Mononuclear cell (primary cell): ENCODE measurements around the gene RAP1B. TPM values are rescaled to one million over a fixed set of nuclear protein-coding genes. Genes with fewer than 3 reads are reported as not detected.
"Not testable (repeated sequence)": the region's sequence is repeated elsewhere in the genome, so short reads cannot be mapped to it uniquely, and the experiment has no call there.

ENCODE experiments used
- H3K27me3 ChIP-seq: 2 replicates; pipeline ENCODE4 v1.6.0; 2011; ENCODE audit warnings: low read length, control low read depth; ENCODE audit not compliant: insufficient read depth
- H3K4me1 ChIP-seq: 2 replicates; pipeline ENCODE4 v1.5.1; 2011; ENCODE audit warnings: mild to moderate bottlenecking, low read length, control low read depth; ENCODE audit not compliant: insufficient read depth
- H3K4me3 ChIP-seq: 2 replicates; pipeline ENCODE4 v1.5.1; 2011; ENCODE audit warnings: mild to moderate bottlenecking, low read length, moderate library complexity
- H3K9me3 ChIP-seq: 2 replicates; pipeline ENCODE4 v1.5.1; 2011; ENCODE audit warnings: low read depth, mild to moderate bottlenecking, control low read depth, low read length
- total RNA-seq: library from RNA; depleted of rRNA; stranded (reverse); fragments of >200 nt; gene quantifications from one replicate; pipeline ENCODE4 v1.2.3, GENCODE V29; 2012

Gene RAP1B
- total RNA-seq, 1 donor = 414 TPM

DNA sequence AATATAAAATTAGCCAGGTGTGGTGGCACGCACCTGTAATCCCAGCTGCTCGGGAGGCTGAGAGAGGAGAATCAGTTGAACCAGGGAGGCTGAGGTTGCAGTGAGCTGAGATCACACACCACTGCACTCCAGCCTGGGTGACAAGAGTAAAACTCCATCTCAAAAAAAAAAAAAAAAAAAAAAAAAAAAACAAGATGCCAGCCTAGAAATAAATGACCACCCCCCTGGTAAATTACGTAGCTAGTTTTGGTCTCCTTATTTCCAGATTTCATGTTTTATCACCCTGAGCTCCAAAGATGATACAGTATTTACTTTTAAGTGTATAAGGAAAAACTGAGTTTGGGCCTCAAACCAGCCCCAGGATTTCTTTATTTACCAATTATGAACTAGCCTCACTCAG is 26.7 kb downstream of the RAP1B start:
- peaks cover 52% of the 10 kb centered on the region for H3K4me1 ChIP-seq
- not testable (repeated sequence) for H3K27me3 ChIP-seq, H3K4me3 ChIP-seq, H3K9me3 ChIP-seq

DNA sequence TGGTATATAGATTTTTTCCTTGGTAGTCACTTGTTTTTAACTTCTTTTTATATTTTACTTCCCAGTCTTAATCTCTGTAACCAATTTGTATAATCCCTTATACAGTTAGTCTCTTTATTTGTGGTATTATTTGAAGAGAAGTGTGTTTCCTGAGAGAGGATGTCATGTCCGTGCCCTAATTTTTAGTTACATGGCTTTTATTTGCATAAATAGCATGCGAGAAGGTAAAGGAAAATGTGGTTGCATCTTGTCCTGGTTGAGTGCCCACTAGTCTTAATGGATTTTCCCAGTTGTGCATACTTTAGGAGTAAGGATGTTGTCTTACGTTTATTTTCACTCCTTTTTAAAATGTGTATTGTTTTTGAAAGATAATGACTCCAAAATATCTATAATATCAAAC is 27.5 kb downstream of the RAP1B start:
- no peaks in the 10 kb centered on the region for H3K27me3 ChIP-seq
- no peaks in the 10 kb centered on the region for H3K9me3 ChIP-seq
- no peak overlapping the region for H3K4me3 ChIP-seq
- H3K4me1 ChIP-seq = peaks cover 49% of the 10 kb centered on the region

DNA sequence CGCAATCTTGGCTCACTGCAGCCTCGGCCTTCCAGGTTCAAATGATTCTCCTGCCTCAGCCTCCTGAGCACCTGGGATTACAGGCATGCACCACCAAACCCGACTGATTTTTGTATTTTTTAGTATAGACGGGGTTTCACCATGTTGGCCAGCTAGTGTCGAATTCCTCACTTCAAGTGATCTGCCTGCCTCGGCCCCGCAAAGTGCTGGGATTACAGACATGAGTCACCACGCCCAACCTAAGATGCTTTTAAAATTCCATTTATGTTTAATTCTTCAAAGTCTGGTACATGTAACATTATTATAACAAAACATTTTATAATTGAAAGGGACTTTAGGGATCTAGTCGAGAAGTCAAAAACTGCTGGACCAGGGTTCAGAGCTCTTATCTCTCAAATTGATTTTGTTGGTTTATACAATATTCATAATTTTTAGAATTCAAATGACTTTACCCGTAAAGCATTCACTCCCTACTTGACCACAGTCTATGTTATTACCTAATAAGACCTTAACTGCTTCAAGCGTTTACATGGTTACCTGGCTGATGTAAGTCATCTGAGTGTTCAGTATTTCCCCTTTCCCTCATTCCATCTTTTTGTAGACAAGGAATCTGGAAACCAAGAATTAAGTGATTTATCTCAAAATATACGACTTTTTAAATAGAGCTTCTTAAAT is 28.2 kb downstream of the RAP1B start:
- peaks cover 42% of the 10 kb centered on the region for H3K4me1 ChIP-seq
- H3K4me3 ChIP-seq = no peak overlapping the region
- no peaks in the 10 kb centered on the region for H3K27me3 ChIP-seq
- no peaks in the 10 kb centered on the region for H3K9me3 ChIP-seq

DNA sequence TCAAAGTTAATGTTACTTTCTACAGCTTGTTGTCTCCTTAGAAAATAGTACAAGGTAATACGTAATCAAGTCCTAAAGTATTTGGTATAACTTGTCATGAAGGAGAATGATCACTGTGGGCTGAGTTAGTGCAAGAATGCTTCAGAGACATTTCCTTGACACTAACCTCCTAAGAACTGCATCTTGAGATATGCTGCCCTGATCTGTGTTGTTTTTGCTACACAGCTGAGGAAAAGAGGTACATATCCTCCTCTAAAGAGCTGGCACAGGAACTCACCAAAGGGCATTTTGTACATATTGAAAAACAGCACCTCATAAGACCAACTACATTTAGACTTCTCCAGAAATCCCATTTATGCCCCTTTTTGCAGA is 28.7 kb downstream of the RAP1B start:
- peaks cover 41% of the 10 kb centered on the region for H3K4me1 ChIP-seq
- H3K27me3 ChIP-seq = no peaks in the 10 kb centered on the region
- no peaks in the 10 kb centered on the region for H3K9me3 ChIP-seq
- no peak overlapping the region for H3K4me3 ChIP-seq

DNA sequence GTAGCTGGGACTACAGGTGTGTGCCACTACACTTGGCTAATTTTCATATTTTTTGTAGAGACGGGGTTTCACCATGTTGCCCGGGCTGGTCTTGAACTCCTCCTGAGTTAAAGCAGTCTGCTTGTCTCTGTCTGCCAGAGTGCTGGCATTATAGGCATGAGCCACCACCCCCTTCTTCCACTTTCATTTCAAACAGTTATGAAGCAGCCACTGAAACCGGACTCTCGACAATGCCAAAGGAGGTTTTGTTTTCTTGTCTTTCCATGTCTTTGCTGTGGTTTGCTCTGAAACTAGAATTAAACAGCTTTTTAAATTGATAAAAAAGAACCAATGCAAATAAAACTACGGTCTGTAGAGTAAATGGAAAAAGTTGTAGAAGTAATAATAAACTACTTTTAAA is 30.4 kb downstream of the RAP1B start:
- H3K9me3 ChIP-seq = no peaks in the 10 kb centered on the region
- no peaks in the 10 kb centered on the region for H3K27me3 ChIP-seq
- peaks cover 32% of the 10 kb centered on the region for H3K4me1 ChIP-seq
- H3K4me3 ChIP-seq = no peak overlapping the region

DNA sequence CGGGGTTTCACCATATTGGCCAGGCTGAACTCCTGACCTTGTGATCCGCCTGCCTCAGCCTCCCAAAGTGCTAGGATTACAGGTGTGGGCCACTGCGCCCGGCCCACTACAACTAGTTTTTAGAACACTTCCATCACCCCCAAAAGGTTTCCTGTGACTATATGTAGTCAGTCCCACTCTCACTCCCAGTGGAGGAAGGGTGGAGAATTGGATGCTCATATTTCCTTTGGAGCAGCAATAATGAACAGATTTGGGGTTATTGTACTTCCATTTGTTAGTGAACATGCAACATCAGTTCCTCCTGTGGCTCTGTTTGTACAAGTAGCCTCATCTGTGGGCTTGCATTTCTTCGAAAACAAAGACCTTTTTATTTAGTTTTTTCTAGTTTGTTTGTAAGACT is 35.8 kb downstream of the RAP1B start:
- no peak overlapping the region for H3K4me3 ChIP-seq
- H3K9me3 ChIP-seq = no peaks in the 10 kb centered on the region
- H3K27me3 ChIP-seq = no peaks in the 10 kb centered on the region
- peaks cover 14% of the 10 kb centered on the region for H3K4me1 ChIP-seq

DNA sequence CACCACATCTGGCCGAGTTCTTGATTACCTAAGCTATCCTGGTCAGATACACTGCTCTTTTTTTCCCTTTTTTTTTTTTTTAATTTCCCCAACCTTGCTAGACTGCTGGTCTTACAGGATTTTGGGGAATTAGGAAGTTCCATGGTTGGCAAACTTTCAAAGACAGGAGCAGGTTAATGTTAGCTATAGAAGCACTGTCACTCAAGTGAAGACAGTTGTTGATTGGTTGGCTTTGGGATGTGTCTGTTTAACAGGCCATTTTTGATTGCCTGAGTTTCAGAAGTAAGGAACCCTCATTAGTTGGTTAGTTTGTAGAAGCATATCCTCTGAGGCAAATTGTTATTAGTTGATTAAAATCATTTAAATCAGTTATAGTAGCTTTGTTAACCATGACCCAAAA is 36.8 kb downstream of the RAP1B start:
- H3K4me3 ChIP-seq = no peak overlapping the region
- peaks cover 14% of the 10 kb centered on the region for H3K4me1 ChIP-seq
- H3K9me3 ChIP-seq = no peaks in the 10 kb centered on the region
- no peaks in the 10 kb centered on the region for H3K27me3 ChIP-seq

DNA sequence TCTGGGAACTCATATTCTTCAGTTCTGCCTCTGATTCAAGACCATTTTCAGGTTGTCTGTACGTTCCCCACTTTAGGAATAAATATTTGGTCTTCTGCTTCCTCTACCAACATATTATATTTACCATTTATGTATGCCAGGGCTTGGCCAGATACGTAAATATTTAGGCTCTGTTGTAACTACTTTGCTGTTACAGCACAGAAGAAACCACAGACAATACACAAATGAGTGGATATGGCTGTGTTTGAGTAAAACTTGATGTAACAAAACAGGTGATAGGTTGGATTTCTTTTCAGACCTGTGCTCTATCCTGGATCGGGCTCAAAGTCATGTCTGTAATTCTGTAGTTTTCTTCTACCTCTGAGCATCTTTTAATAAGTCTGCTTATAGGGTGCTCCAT is 37.5 kb downstream of the RAP1B start:
- Histone ChIP-seq H3K9me3 (no peaks in the 10 kb centered on the region), H3K27me3 (no peaks in the 10 kb centered on the region), H3K4me3 (no peak overlapping the region), H3K4me1 (peaks cover 10% of the 10 kb centered on the region)

DNA sequence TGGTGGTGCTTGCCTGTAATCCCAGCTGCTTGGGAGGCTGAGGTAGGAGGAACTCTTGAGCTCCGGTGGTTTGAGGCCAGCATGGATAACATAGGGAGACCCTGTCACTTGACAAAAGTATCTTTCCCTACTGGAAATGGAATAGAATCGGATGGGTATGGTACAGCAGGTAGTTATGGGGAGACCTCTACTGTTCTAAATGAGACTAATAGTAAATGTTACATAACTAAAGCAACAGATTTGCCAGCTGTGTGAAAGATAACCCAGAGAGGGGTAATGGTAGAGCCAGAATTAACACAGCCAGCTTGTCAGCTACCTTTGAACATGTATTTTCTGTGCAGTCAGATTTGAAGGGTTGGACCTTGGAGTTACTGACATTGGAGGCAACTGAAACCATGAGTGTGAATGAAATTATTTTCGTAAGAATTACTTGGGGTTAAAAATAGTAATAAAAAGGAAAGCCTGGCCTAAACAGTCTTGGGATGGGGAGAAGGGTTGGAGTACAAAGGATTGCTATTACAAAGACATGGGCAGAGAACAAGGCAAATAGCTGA is 54.4 kb downstream of the RAP1B start:
- H3K27me3 ChIP-seq = no peaks in the 10 kb centered on the region
- H3K4me3 ChIP-seq = no peak overlapping the region
- no peaks in the 10 kb centered on the region for H3K4me1 ChIP-seq
- no peaks in the 10 kb centered on the region for H3K9me3 ChIP-seq

DNA sequence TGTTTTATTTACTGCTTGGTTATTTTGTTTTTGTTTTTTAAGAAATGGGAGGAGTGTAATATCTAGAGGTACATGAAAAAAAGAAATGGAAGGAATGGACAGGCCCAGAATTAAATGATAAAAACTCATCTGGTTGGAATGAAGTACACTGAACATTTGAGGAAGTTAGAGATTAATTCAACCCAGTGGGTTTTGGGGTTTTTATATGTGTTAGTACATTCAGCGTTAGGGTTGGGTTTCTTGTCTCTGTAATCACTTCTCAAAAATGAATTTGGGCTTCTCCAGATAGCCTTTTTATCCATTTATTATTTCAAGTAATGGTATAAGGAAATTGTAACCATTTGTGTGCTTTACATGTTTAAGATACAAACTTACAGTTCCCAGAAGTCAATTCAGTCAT is 56.6 kb downstream of the RAP1B start:
- H3K9me3 ChIP-seq = no peaks in the 10 kb centered on the region
- H3K4me3 ChIP-seq = no peak overlapping the region
- H3K27me3 ChIP-seq = no peaks in the 10 kb centered on the region
- no peaks in the 10 kb centered on the region for H3K4me1 ChIP-seq

DNA sequence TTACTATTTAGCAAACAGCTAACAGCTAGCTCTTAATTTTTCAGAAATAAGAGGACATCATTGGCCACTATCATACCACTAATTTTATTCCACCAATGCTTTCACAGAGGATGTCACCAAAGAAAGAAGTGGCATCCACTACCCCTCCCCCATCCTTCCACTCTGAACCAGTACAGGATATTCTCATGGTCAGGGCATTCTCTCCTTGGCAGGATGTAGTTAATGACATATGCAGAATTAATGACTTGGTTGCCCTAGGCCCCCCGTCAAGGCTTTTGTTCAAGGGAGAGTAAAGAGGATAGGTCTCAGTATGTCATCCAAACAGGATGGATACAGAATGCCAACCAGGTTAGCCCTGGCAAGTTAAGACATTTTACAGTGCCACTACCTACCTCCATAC is 57.2 kb downstream of the RAP1B start:
- Histone ChIP-seq H3K9me3 (no peaks in the 10 kb centered on the region), H3K4me1 (no peaks in the 10 kb centered on the region)

DNA sequence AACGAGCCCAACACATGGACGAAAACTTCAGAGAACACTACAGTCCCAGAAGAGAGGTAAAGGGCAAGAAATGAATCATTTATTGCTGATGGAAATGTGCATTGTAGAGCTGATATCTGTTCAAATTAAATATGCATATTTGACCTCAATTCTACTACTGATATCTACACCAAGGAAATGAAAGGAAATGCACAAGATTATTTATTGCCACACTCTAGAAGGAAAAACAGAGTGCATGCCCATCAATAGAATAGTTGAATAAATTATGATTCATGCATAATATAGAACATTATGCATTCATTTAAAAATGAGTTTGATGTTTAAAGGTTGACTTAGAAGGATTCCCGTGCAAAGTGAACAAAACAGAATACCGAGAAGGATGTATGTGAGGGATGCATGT is 60.5 kb downstream of the RAP1B start:
- no peak overlapping the region for H3K4me3 ChIP-seq
- no peaks in the 10 kb centered on the region for H3K27me3 ChIP-seq
- H3K4me1 ChIP-seq = peaks cover 18% of the 10 kb centered on the region
- H3K9me3 ChIP-seq = no peaks in the 10 kb centered on the region

More for the DNA sequence above, 57.2 kb downstream of the RAP1B start:
- Histone ChIP-seq H3K27me3 (no peaks in the 10 kb centered on the region), H3K4me3 (no peak overlapping the region)

DNA sequence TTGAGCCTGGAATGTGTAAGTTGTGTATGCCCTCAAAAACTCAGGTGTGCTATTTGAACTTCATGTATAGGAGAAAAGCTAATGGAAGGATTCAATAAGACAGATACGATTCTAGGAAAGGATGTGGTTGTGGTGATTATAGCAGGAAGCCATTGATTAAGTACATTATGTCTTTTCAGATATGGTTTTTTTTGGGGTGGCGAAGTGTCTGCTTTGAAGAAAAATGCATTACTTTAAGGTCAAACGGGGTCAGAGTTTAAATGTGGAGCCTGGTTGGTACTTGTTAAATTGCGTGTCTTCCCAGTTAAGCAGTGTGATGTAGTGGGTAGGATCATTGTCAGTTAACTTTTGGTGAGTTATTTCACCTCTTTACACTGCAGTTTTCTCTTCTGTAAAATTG is 63.1 kb downstream of the RAP1B start:
- H3K9me3 ChIP-seq = no peaks in the 10 kb centered on the region
- no peak overlapping the region for H3K4me3 ChIP-seq
- no peaks in the 10 kb centered on the region for H3K27me3 ChIP-seq
- H3K4me1 ChIP-seq = peaks cover 26% of the 10 kb centered on the region

DNA sequence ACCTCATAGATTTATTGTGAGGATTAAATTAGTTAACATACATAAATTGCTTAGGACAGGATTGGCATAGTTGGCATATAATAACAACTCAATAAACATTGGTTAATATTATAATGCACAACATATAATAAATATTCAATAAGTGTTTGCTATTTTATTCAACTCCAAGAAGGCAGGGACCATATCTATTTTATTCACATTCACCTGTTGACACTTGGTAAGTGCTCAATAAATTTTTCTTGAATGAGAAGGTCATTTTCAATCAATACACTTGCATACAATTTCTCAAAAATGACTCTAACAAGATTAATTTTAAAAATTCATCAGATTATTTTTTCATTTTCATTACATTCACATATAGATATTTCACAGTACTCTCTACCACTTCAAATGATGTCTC is 63.7 kb downstream of the RAP1B start:
- Histone ChIP-seq H3K4me1 (peaks cover 26% of the 10 kb centered on the region), H3K4me3 (no peak overlapping the region), H3K9me3 (no peaks in the 10 kb centered on the region), H3K27me3 (no peaks in the 10 kb centered on the region)

DNA sequence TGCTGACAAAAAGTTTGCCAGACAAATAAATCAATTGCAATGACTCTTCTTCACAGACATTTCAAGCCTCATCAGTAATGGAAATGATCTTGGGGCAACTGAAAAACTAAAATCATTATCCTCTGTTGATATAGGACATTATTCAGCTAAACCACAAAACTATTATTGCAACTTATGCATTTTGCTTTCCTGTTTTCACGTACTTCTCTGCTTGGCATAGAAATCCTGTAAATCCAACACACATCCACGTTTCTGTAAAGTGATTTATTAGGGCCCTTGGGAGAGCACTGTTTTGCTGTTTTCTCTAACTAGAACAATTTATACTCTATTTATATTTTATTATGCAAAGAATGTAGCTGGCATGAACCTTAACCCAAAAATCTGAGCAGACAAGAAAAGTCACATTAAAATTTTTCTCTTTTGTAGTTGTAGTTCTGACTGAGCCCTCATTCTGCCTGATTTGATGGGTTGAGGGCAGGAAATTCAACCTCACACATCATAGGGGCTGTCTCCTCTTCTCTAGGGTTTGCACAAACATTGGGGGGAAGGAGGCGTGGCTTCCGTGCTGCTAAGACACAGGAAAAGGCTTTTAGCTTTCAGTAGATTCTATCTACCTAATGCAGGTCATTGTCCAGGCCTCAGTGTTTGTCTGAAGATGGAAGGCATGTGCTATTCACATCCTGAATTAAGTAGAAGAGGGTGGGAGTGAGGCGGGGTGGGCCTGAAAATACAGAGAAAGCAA is 64.6 kb downstream of the RAP1B start:
- no peaks in the 10 kb centered on the region for H3K9me3 ChIP-seq
- no peaks in the 10 kb centered on the region for H3K27me3 ChIP-seq
- H3K4me3 ChIP-seq = no peak overlapping the region
- peaks cover 26% of the 10 kb centered on the region for H3K4me1 ChIP-seq

DNA sequence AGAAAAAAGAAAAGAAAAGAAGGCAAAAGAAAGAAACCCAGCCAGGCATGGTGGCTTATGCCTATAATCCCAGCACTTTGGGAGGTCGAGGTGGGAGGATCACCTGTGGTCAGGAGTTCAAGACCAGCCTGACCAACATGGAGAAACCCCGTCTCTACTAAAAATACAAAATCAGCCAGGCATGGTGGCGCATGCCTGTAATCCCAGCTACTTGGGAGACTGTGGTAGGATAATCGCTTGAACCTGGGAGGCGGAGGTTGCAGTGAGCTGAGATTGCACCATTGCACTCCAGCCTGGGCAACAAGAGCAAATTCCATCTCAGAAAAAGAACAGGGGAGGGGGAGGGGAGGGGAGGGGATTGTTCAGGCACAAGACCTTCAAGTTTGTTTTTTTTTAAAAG is 66.2 kb downstream of the RAP1B start:
- not testable (repeated sequence) for H3K4me3 ChIP-seq
- H3K4me1 ChIP-seq = peaks cover 26% of the 10 kb centered on the region

More for the DNA sequence above, 66.2 kb downstream of the RAP1B start:
- not testable (repeated sequence) for H3K27me3 ChIP-seq, H3K9me3 ChIP-seq
